Vagina (tissue), 2 donors: Measurements from ENCODE around the gene FCN1. TPM values are rescaled to one million over a fixed set of nuclear protein-coding genes. Genes with fewer than 3 reads are reported as not detected.

ENCODE experiments used
- DNase-seq, 2 donors: peaks; one replicate each; pipeline ENCODE4 v3.0.0-alpha.2; 2017; ENCODE audit errors: extremely low spot score in 2 of 2
- H3K27ac ChIP-seq: fragments of 200-600 bp; sonication (generic); one replicate; pipeline ENCODE4 v1.5.1; 2019
- H3K27me3 ChIP-seq: fragments of 200-600 bp; sonication (generic); one replicate; pipeline ENCODE4 v1.5.1; 2019
- H3K36me3 ChIP-seq, 2 donors: fragments of 200-600 bp; sonication (generic); one replicate each; pipeline ENCODE4 v1.5.1; 2017 to 2019
- H3K4me1 ChIP-seq: fragments of 200-600 bp; sonication (generic); one replicate; pipeline ENCODE4 v1.5.1; 2019
- H3K4me3 ChIP-seq, 2 donors: fragments of 200-600 bp; sonication (generic); 1 replicate in 1 of 2; 2 replicates in 1 of 2; pipeline ENCODE4 v1.5.1; 2016 to 2019
- H3K9me3 ChIP-seq: fragments of 200-600 bp; sonication (generic); one replicate; pipeline ENCODE4 v1.5.1; 2019
- CTCF ChIP-seq, 3 experiments: fragments of 450-650 bp in 2 of 3; fragments of 200-600 bp in 1 of 3; sonication (generic) in 1 of 3; IDR thresholded peaks; one replicate each; pipeline ENCODE4 v1.5.1; 2017 to 2019; ENCODE audit warnings: antibody characterized with exemption in 3 of 3, mild to moderate bottlenecking in 2 of 3, moderate library complexity in 2 of 3
- POLR2A ChIP-seq, 2 donors: fragments of 450-650 bp; IDR thresholded peaks; one replicate each; pipeline ENCODE4 v1.6.1; 2017; ENCODE audit warnings: antibody characterized with exemption in 2 of 2, mild to moderate bottlenecking in 2 of 2, moderate library complexity in 2 of 2
- POLR2AphosphoS5 ChIP-seq, 2 donors: sonication (generic); formaldehyde crosslinking; IDR thresholded peaks; one replicate each; pipeline ENCODE4 v1.9.0; 2017; ENCODE audit warnings: antibody characterized with exemption in 2 of 2, mild to moderate bottlenecking in 2 of 2, low read depth in 1 of 2; ENCODE audit not compliant: insufficient read depth in 1 of 2
- intact Hi-C: fragments of 100-400 bp; cut with DNase I; formaldehyde crosslinking; loops from one replicate; pipeline ENCODE4 v1.15.1; 2023
- total RNA-seq: library from RNA; depleted of rRNA; stranded (reverse); fragments of >200 nt; gene quantifications from one replicate; pipeline ENCODE4 v1.2.3, GENCODE V29; 2016

FCN1 gene
- total RNA-seq, 1 donor from 2014 or later: 1.7 TPM

GRCh38 chr9:134883040-134883782, 34.5 kb downstream of the FCN1 start:
- intact Hi-C loops: no loop called here
- peak in 1 of 2 donors; percentile 79 for DNase-seq
- H3K27me3 ChIP-seq: no peaks in the 10 kb centered on the region

GRCh38 chr9:134882204-134882785, 35.4 kb downstream of the FCN1 start:
- peak in 1 of 2 donors; percentile 88 for DNase-seq
- Histone ChIP-seq H3K9me3 (no peaks in the 10 kb centered on the region), H3K36me3 (no peaks in the 10 kb centered on the region), H3K27me3 (no peaks in the 10 kb centered on the region), H3K27ac (no peak overlapping the region), H3K4me3 (no peak overlapping the region), H3K4me1 (no peaks in the 10 kb centered on the region)
- TF ChIP-seq POLR2A (IDR thresholded peaks at IDR 0.05) (no peak), CTCF (IDR thresholded peaks at IDR 0.05) (no peak)
- intact Hi-C loops: no loop called here

More at GRCh38 chr9:134883040-134883782, 34.5 kb downstream of the FCN1 start:
- H3K27ac ChIP-seq: no peak overlapping the region
- H3K9me3 ChIP-seq: no peaks in the 10 kb centered on the region
- H3K4me1 ChIP-seq: no peaks in the 10 kb centered on the region
- H3K36me3 ChIP-seq: no peaks in the 10 kb centered on the region
- TF ChIP-seq POLR2A (IDR thresholded peaks at IDR 0.05) (no peak), CTCF (IDR thresholded peaks at IDR 0.05) (no peak), POLR2AphosphoS5 (IDR thresholded peaks at IDR 0.05; ENCODE audit: insufficient read depth in 1 of 2, low read depth in 1 of 2) (no peak)
- no peak overlapping the region for H3K4me3 ChIP-seq

- H3K4me1 ChIP-seq: no peaks in the 10 kb centered on the region
- intact Hi-C loops: no loop called here
- TF ChIP-seq POLR2A (IDR thresholded peaks at IDR 0.05) (no peak), CTCF (IDR thresholded peaks at IDR 0.05) (no peak), POLR2AphosphoS5 (IDR thresholded peaks at IDR 0.05; ENCODE audit: insufficient read depth in 1 of 2, low read depth in 1 of 2) (no peak)
These were observed 36.4 kb downstream of the FCN1 start for GRCh38 chr9:134881313-134881670.

GRCh38 chr9:134880484-134881312, 37.0 kb downstream of the FCN1 start, which contains the start of gene FCN2:
Gene FCN2 (plus strand): TSS chr9:134880810. CDS start chr9:134880822, 12 bp downstream.
- DNase-seq: peak in 1 of 2 donors; percentile 91
- TF ChIP-seq POLR2A (IDR thresholded peaks at IDR 0.05) (no peak), CTCF (IDR thresholded peaks at IDR 0.05) (no peak), POLR2AphosphoS5 (IDR thresholded peaks at IDR 0.05; ENCODE audit: insufficient read depth in 1 of 2, low read depth in 1 of 2) (no peak)
- intact Hi-C loops: no loop called here
- Histone ChIP-seq H3K27me3 (no peaks in the 10 kb centered on the region), H3K27ac (no peak within 1 kb of the TSS), H3K36me3 (no peaks in the 10 kb centered on the region), H3K9me3 (no peaks in the 10 kb centered on the region), H3K4me3 (no peak within 1 kb of the TSS), H3K4me1 (no peaks in the 10 kb centered on the region)

More at GRCh38 chr9:134881313-134881670, 36.4 kb downstream of the FCN1 start:
- DNase-seq: peak in 1 of 2 donors; percentile 49
- Histone ChIP-seq H3K27me3 (no peaks in the 10 kb centered on the region), H3K9me3 (no peaks in the 10 kb centered on the region), H3K27ac (no peak overlapping the region), H3K36me3 (no peaks in the 10 kb centered on the region), H3K4me3 (no peak overlapping the region)
